Spleen (tissue), 11 donors: ENCODE data around the gene DYNLT2B. TPM values are rescaled to one million over a fixed set of nuclear protein-coding genes. Genes with fewer than 3 reads are reported as not detected.

Source experiments
- DNase-seq: peaks from one replicate; pipeline ENCODE4 v3.0.0-alpha.2; 2020
- H3K27ac ChIP-seq, 8 donors: fragments of 200-600 bp; sonication (generic) in 7 of 8; 1 replicate in 4 of 8; 2 replicates in 4 of 8; pipeline versions ENCODE4 v1.5.0 to v1.8.0; 2016 to 2021; ENCODE audit warnings: inconsistent platforms in 4 of 8, mild to moderate bottlenecking in 4 of 8, moderate library complexity in 1 of 8
- H3K27me3 ChIP-seq, 7 donors: fragments of 200-600 bp; sonication (generic) in 6 of 7; replicated peaks in 1 of 7; 1 replicate in 4 of 7; 2 replicates in 3 of 7; pipeline versions ENCODE4 v1.5.0 to v1.8.0; 2016 to 2021; ENCODE audit warnings: inconsistent platforms in 3 of 7, mild to moderate bottlenecking in 1 of 7
- H3K36me3 ChIP-seq, 6 donors: fragments of 200-600 bp; sonication (generic) in 5 of 6; 1 replicate in 4 of 6; 2 replicates in 2 of 6; pipeline versions ENCODE4 v1.5.0 to v1.8.0; 2016 to 2021; ENCODE audit warnings: inconsistent platforms in 2 of 6
- H3K4me1 ChIP-seq, 6 donors: fragments of 200-600 bp; sonication (generic) in 5 of 6; 1 replicate in 3 of 6; 2 replicates in 3 of 6; pipeline versions ENCODE4 v1.5.0 to v1.8.0; 2016 to 2021; ENCODE audit warnings: inconsistent platforms in 3 of 6
- H3K4me3 ChIP-seq, 8 donors: fragments of 200-600 bp; sonication (generic) in 7 of 8; 1 replicate in 4 of 8; 2 replicates in 4 of 8; pipeline versions ENCODE4 v1.5.0 to v1.8.0; 2016 to 2021; ENCODE audit warnings: inconsistent platforms in 4 of 8, mild to moderate bottlenecking in 4 of 8, moderate library complexity in 2 of 8
- H3K9me3 ChIP-seq, 8 donors: fragments of 200-600 bp; sonication (generic) in 7 of 8; 1 replicate in 4 of 8; 2 replicates in 4 of 8; pipeline versions ENCODE4 v1.5.0 to v1.8.0; 2016 to 2021; ENCODE audit warnings: inconsistent platforms in 4 of 8
- POLR2A ChIP-seq, 3 donors: fragments of 450-650 bp; IDR thresholded peaks; one replicate each; pipeline ENCODE4 v1.5.1; 2017; ENCODE audit warnings: antibody characterized with exemption in 3 of 3, mild to moderate bottlenecking in 1 of 3
- POLR2AphosphoS5 ChIP-seq, 3 donors: sonication (generic); formaldehyde crosslinking; IDR thresholded peaks; one replicate each; pipeline ENCODE4 v1.5.1; 2017; ENCODE audit warnings: antibody characterized with exemption in 3 of 3
- WGBS, 5 donors: extraction: QIAGEN DNeasy Blood & Tissue Kit in 3 of 5; methylation state at CpG; one replicate each; pipeline versions ENCODE4 v1.1.5 to v1.1.7; 2013 to 2018; 5-methylcytosine and 5-hydroxymethylcytosine counted together
- intact Hi-C: fragments of 100-400 bp; cut with DNase I; formaldehyde crosslinking; loops from one replicate; pipeline ENCODE4 v1.15.0; 2023; ENCODE audit warnings: low total_unique reads
- polyA plus RNA-seq, 3 donors: library from polyadenylated mRNA; stranded (reverse); fragments of 200-250 nt; gene quantifications; one replicate each; pipeline ENCODE4 v1.2.1, GENCODE V29; 2013
- total RNA-seq, 7 donors: library from RNA; depleted of rRNA in 3 of 7; stranded (reverse); fragments of >200 nt in 3 of 7; fragmentation: NEBNext Ultra II Directional in 4 of 7; extraction: Animal tissue kit (Norgen Biotek cat#: 25700) in 4 of 7; gene quantifications; one replicate each; pipeline versions ENCODE4 v1.1.0 to v1.2.1, GENCODE V29; 2016 to 2021
- TF ChIP-seq, protein P1 (sequence below), 11 experiments: fragments of 200-600 bp in 7 of 11; fragments of 450-650 bp in 4 of 11; sonication (generic) in 4 of 11; IDR thresholded peaks in 8 of 11; conservative IDR thresholded peaks in 3 of 11; 1 replicate in 7 of 11; 2 replicates in 4 of 11; pipeline versions ENCODE4 v1.4.0 to v1.8.0; 2016 to 2021; ENCODE audit warnings: antibody characterized with exemption in 11 of 11, inconsistent platforms in 4 of 11, mild to moderate bottlenecking in 1 of 11
- donor health status: healthy with polysubstance abuse.
- donor health status: DM: no; HTN: no; CAD: no; lungs with moderate emphysema.
- donor health status: DM: no; HTN: no; CAD: no.
- donor health status: Bipolar disorder and iron deficiency.
- donor health status: healthy.
- donor health status: DM: no; HTN: no; CAD: no.
- donor health status: DM: yes; HTN: yes; CAD: no.

Gene DYNLT2B
- total and polyA plus RNA-seq, 10 donors: 1.7 to 21.3 (median 7.1) TPM

GRCh38 chr3:196336319-196337145, 18.5 kb upstream of the DYNLT2B start:
- no peak for DNase-seq
- no peak overlapping the region for H3K4me3 ChIP-seq
- 84 to 91% (median 87%) methylated on average over 17 of the region's 17 CpGs for WGBS, 5 donors
- TF ChIP-seq, protein P1, sequence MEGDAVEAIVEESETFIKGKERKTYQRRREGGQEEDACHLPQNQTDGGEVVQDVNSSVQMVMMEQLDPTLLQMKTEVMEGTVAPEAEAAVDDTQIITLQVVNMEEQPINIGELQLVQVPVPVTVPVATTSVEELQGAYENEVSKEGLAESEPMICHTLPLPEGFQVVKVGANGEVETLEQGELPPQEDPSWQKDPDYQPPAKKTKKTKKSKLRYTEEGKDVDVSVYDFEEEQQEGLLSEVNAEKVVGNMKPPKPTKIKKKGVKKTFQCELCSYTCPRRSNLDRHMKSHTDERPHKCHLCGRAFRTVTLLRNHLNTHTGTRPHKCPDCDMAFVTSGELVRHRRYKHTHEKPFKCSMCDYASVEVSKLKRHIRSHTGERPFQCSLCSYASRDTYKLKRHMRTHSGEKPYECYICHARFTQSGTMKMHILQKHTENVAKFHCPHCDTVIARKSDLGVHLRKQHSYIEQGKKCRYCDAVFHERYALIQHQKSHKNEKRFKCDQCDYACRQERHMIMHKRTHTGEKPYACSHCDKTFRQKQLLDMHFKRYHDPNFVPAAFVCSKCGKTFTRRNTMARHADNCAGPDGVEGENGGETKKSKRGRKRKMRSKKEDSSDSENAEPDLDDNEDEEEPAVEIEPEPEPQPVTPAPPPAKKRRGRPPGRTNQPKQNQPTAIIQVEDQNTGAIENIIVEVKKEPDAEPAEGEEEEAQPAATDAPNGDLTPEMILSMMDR (IDR thresholded peaks at IDR 0.05 in 8 of 11, conservative IDR thresholded peaks at IDR 0.05 in 3 of 11): no peak
- TF ChIP-seq POLR2AphosphoS5 (IDR thresholded peaks at IDR 0.05) (no peak), POLR2A (IDR thresholded peaks at IDR 0.05) (no peak)
- no peak overlapping the region for H3K27ac ChIP-seq
- peaks cover 0 to 5% (median 0%) of the 10 kb centered on the region in 7 donors for H3K27me3 ChIP-seq
- intact Hi-C loops: no loop called here
- H3K9me3 ChIP-seq: no peaks in the 10 kb centered on the region
- H3K36me3 ChIP-seq: no peaks in the 10 kb centered on the region
- peaks cover 0 to 17% (median 0%) of the 10 kb centered on the region in 6 donors for H3K4me1 ChIP-seq

GRCh38 chr3:196335503-196335948, 17.5 kb upstream of the DYNLT2B start:
- Histone ChIP-seq H3K27ac (no peak overlapping the region), H3K4me3 (no peak overlapping the region), H3K36me3 (no peaks in the 10 kb centered on the region), H3K4me1 (peaks cover 0 to 13% (median 0%) of the 10 kb centered on the region in 6 donors), H3K9me3 (no peaks in the 10 kb centered on the region), H3K27me3 (peaks cover 0 to 5% (median 0%) of the 10 kb centered on the region in 7 donors)
- TF ChIP-seq POLR2A (IDR thresholded peaks at IDR 0.05) (no peak), POLR2AphosphoS5 (IDR thresholded peaks at IDR 0.05) (no peak)
- TF ChIP-seq, protein P1 (IDR thresholded peaks at IDR 0.05 in 8 of 11, conservative IDR thresholded peaks at IDR 0.05 in 3 of 11): no peak
- intact Hi-C loops: no loop called here
- WGBS, 5 donors: 73 to 84% (median 78%) methylated on average over 11 to 12 of the region's 12 CpGs
- DNase-seq: no peak

GRCh38 chr3:196334982-196335381, 16.9 kb upstream of the DYNLT2B start:
- H3K4me1 ChIP-seq: peaks cover 0 to 8% (median 0%) of the 10 kb centered on the region in 6 donors
- TF ChIP-seq POLR2AphosphoS5 (IDR thresholded peaks at IDR 0.05) (no peak), POLR2A (IDR thresholded peaks at IDR 0.05) (no peak)
- TF ChIP-seq, protein P1 (IDR thresholded peaks at IDR 0.05 in 8 of 11, conservative IDR thresholded peaks at IDR 0.05 in 3 of 11): no peak
- 45 to 77% (median 58%) methylated on average over 1 of the region's 1 CpG; no CpG with 5 or more reads in 1 of the 5 donors for WGBS, 5 donors
- H3K36me3 ChIP-seq: no peaks in the 10 kb centered on the region
- H3K9me3 ChIP-seq: no peaks in the 10 kb centered on the region
- H3K27me3 ChIP-seq: peaks cover 0 to 5% (median 0%) of the 10 kb centered on the region in 7 donors
- no peak overlapping the region for H3K4me3 ChIP-seq
- no peak for DNase-seq
- intact Hi-C loops: no loop called here
- H3K27ac ChIP-seq: no peak overlapping the region

- no peaks in the 10 kb centered on the region for H3K4me1 ChIP-seq
- H3K27me3 ChIP-seq: peaks cover 0 to 5% (median 0%) of the 10 kb centered on the region in 7 donors
- H3K27ac ChIP-seq: no peak overlapping the region
- DNase-seq: no peak
- no peaks in the 10 kb centered on the region for H3K9me3 ChIP-seq
- WGBS, 5 donors: 88 to 91% (median 90%) methylated on average over 8 of the region's 8 CpGs
- H3K36me3 ChIP-seq: no peaks in the 10 kb centered on the region
- TF ChIP-seq POLR2AphosphoS5 (IDR thresholded peaks at IDR 0.05): no peak
- no peak for TF ChIP-seq POLR2A (IDR thresholded peaks at IDR 0.05)
- TF ChIP-seq, protein P1 (IDR thresholded peaks at IDR 0.05 in 8 of 11, conservative IDR thresholded peaks at IDR 0.05 in 3 of 11): no peak
- intact Hi-C loops: no loop called here
- no peak overlapping the region for H3K4me3 ChIP-seq
These were observed 14.1 kb upstream of the DYNLT2B start for GRCh38 chr3:196332168-196332567.
